ENCODE data around the gene ANKRD65.
"Not testable (repeated sequence)": the region's sequence is repeated elsewhere in the genome, so short reads cannot be mapped to it uniquely, and the experiment has no call there.

Gene ANKRD65

GRCh38 chr1:1430114-1430982 is 9.3 kb upstream of the ANKRD65 start:
- no peak for DNase-seq (ENCODE audit: low read depth)

GRCh38 chr1:1429671-1430073 is 8.6 kb upstream of the ANKRD65 start:
- DNase-seq (ENCODE audit: low read depth), result no peak

- not testable (repeated sequence) for DNase-seq (ENCODE audit: low read depth)
Observed at GRCh38 chr1:1428967-1429366, 7.9 kb upstream of the ANKRD65 start.

- DNase-seq (ENCODE audit: low read depth), result no peak
Observed at GRCh38 chr1:1428174-1428573, 7.1 kb upstream of the ANKRD65 start.

GRCh38 chr1:1427820-1428148 is 6.7 kb upstream of the ANKRD65 start:
- no peak for DNase-seq (ENCODE audit: low read depth)

- DNase-seq (ENCODE audit: low read depth), result no peak
Observed at GRCh38 chr1:1427106-1427819, 6.2 kb upstream of the ANKRD65 start.

GRCh38 chr1:1426496-1427105 is 5.5 kb upstream of the ANKRD65 start:
- no peak for DNase-seq (ENCODE audit: low read depth)

GRCh38 chr1:1425753-1426495 is 4.8 kb upstream of the ANKRD65 start:
- DNase-seq (ENCODE audit: low read depth), result no peak

- no peak for DNase-seq (ENCODE audit: low read depth)
Observed at GRCh38 chr1:1425426-1425752, 4.3 kb upstream of the ANKRD65 start.

GRCh38 chr1:1424707-1425106 is 3.6 kb upstream of the ANKRD65 start:
- DNase-seq (ENCODE audit: low read depth), result no peak

- no peak for DNase-seq (ENCODE audit: low read depth)
Observed at GRCh38 chr1:1423245-1423597, 2.1 kb upstream of the ANKRD65 start.

- no peak for DNase-seq (ENCODE audit: low read depth)
Observed at GRCh38 chr1:1422465-1423244, 1.6 kb upstream of the ANKRD65 start.

GRCh38 chr1:1421907-1422464 is 910 bp upstream of the ANKRD65 start:
- DNase-seq (ENCODE audit: low read depth), result no peak

GRCh38 chr1:1420654-1421141 is 378 bp downstream of the ANKRD65 start:
- DNase-seq (ENCODE audit: low read depth), result no peak

- DNase-seq (ENCODE audit: low read depth), result no peak
Observed at GRCh38 chr1:1419813-1420653, 1.0 kb downstream of the ANKRD65 start.

GRCh38 chr1:1419363-1419812 is 1.7 kb downstream of the ANKRD65 start:
- DNase-seq (ENCODE audit: low read depth), result no peak

- DNase-seq (ENCODE audit: low read depth), result no peak
Observed at GRCh38 chr1:1418464-1419362, 2.4 kb downstream of the ANKRD65 start.

GRCh38 chr1:1417825-1418463 is 3.1 kb downstream of the ANKRD65 start:
- not testable (repeated sequence) for DNase-seq (ENCODE audit: low read depth)

GRCh38 chr1:1417396-1417795 is 3.7 kb downstream of the ANKRD65 start:
- not testable (repeated sequence) for DNase-seq (ENCODE audit: low read depth)
